ENCODE measurements around the gene FBXW8.

FBXW8 gene

GRCh38 chr12:116980083-116980482 lies 69.3 kb downstream of the FBXW8 start:
- FAIRE-seq (no peak), DNase-seq (ENCODE audit: insufficient read length, low spot score) (no peak)
- TF ChIP-seq POU2F2 (IDR thresholded peaks at IDR 0.05; ENCODE audit: low read depth, low read length) (no peak), POLR2AphosphoS5 (IDR thresholded peaks at IDR 0.05; ENCODE audit: low read depth, low read length) (no peak), SPI1 (IDR thresholded peaks at IDR 0.05; ENCODE audit: low read depth, low read length) (no peak), POLR2A (IDR thresholded peaks at IDR 0.05; ENCODE audit: low read depth, low read length) (no peak), TAF1 (IDR thresholded peaks at IDR 0.05; ENCODE audit: low read depth, low read length) (no peak), PAX5 (IDR thresholded peaks at IDR 0.05; ENCODE audit: insufficient read depth, low read length, severe bottlenecking) (no peak)

DNA sequence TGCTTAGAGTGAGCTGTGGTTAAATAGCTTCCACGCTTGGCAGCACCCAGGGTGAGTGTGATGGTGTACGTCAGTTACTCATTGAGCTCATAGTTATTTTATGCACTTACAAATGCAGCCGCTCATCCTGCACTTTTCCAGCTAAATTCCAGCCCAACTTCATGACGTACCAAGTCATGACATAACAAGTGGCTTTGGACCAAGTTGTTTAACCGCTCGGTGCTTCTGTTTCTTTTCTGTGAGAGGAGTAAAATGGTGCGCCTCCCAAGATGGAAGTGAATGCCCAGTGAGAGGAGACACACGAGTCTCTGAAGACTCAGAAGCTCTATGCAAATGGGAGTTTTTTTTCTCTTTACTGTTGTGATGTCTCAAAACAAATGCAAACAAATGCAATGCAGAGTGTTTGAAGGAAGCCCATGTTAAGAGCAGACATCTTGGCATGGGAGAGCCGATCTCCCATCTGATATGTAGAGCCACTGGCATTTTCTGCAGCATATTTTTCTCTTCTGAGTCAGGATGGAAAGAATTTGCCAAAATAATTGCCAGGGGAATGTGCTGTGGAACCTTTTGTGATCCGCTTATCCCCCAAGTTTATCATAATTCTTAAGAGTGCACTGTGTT lies 72.2 kb downstream of the FBXW8 start:
- TF ChIP-seq SPI1 (IDR thresholded peaks at IDR 0.05; ENCODE audit: low read depth, low read length) (no peak), TAF1 (IDR thresholded peaks at IDR 0.05; ENCODE audit: low read depth, low read length) (no peak), POU2F2 (IDR thresholded peaks at IDR 0.05; ENCODE audit: low read depth, low read length) (no peak), POLR2A (IDR thresholded peaks at IDR 0.05; ENCODE audit: low read depth, low read length) (no peak), POLR2AphosphoS5 (IDR thresholded peaks at IDR 0.05; ENCODE audit: low read depth, low read length) (no peak), PAX5 (IDR thresholded peaks at IDR 0.05; ENCODE audit: insufficient read depth, low read length, severe bottlenecking) (no peak)
- no peak for DNase-seq (ENCODE audit: insufficient read length, low spot score)
- FAIRE-seq, result no peak

DNA sequence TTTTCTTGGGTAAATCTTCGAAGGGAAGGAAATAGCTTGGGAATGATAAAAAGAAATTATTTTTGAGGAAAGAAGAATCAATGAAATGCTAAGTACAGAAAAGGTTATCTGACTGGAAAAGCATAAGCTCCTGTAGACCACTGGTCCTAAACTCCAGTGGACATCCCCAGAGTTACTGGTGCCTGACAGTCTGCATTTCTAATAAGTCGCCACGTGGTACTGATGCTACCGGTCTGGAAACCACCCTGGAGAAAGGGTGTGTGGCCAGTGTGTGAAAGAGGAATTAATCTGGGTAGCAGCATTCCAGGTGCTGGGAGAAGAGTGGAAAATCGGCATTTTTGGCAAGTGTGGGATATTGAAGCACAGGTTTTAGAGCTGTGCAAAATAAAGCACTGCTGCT lies 73.3 kb downstream of the FBXW8 start:
- TF ChIP-seq TAF1 (IDR thresholded peaks at IDR 0.05; ENCODE audit: low read depth, low read length), result no peak
- no peak for FAIRE-seq

DNA sequence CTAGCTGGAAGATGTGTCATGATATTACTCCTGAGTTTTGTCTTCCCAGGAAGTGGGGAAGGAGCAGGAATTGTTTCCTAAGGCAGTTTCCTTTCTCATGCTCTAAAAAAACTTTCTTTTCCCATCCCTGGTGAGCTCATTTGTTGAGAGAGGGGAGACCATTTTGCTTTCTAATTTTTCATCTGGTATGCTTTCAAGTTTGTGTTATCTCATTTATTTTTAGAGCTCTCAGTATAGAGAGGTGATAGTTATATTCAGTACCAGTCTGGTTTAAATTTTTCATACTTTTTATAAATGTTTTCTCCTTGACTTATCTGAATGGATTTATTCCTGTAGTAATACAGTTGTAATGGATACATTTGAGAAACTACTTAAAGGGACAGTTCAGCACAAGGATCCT lies 79.6 kb downstream of the FBXW8 start:
- TF ChIP-seq SPI1 (IDR thresholded peaks at IDR 0.05; ENCODE audit: low read depth, low read length) (no peak), TAF1 (IDR thresholded peaks at IDR 0.05; ENCODE audit: low read depth, low read length) (no peak), POLR2AphosphoS5 (IDR thresholded peaks at IDR 0.05; ENCODE audit: low read depth, low read length) (no peak), POLR2A (IDR thresholded peaks at IDR 0.05; ENCODE audit: low read depth, low read length) (no peak), PAX5 (IDR thresholded peaks at IDR 0.05; ENCODE audit: insufficient read depth, low read length, severe bottlenecking) (no peak), POU2F2 (IDR thresholded peaks at IDR 0.05; ENCODE audit: low read depth, low read length) (no peak)
- no peak for DNase-seq (ENCODE audit: insufficient read length, low spot score)
- no peak for FAIRE-seq

More for the DNA sequence above, 73.3 kb downstream of the FBXW8 start:
- DNase-seq (ENCODE audit: insufficient read length, low spot score), result no peak

GRCh38 chr12:116990971-116991966 lies 80.5 kb downstream of the FBXW8 start:
- TF ChIP-seq TAF1 (IDR thresholded peaks at IDR 0.05; ENCODE audit: low read depth, low read length) (no peak), POLR2A (IDR thresholded peaks at IDR 0.05; ENCODE audit: low read depth, low read length) (no peak), PAX5 (IDR thresholded peaks at IDR 0.05; ENCODE audit: insufficient read depth, low read length, severe bottlenecking) (no peak), POLR2AphosphoS5 (IDR thresholded peaks at IDR 0.05; ENCODE audit: low read depth, low read length) (no peak), SPI1 (IDR thresholded peaks at IDR 0.05; ENCODE audit: low read depth, low read length) (no peak), POU2F2 (IDR thresholded peaks at IDR 0.05; ENCODE audit: low read depth, low read length) (no peak)
- FAIRE-seq (no peak), DNase-seq (ENCODE audit: insufficient read length, low spot score) (no peak)

DNA sequence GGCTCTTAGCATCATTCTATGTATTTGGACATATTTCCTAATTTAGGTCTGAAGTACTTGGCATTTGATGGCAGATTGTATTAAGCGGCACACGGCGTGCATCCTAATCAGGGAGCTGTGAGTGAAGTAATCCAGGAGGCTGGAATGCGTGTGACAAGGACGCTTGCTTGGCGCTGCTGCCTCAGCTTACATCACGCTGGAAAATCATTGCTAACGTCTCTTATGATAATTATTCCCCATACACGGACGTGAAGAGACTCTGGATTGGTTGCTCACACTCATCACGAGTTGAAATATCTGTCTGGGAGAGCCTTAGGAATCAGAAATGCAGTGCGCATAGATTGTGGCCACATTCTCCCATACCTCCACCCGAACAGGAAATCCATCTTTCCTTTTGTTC lies 85.3 kb downstream of the FBXW8 start:
- TF ChIP-seq SPI1 (IDR thresholded peaks at IDR 0.05; ENCODE audit: low read depth, low read length) (no peak), POU2F2 (IDR thresholded peaks at IDR 0.05; ENCODE audit: low read depth, low read length) (no peak), POLR2AphosphoS5 (IDR thresholded peaks at IDR 0.05; ENCODE audit: low read depth, low read length) (no peak), POLR2A (IDR thresholded peaks at IDR 0.05; ENCODE audit: low read depth, low read length) (no peak), TAF1 (IDR thresholded peaks at IDR 0.05; ENCODE audit: low read depth, low read length) (no peak), PAX5 (IDR thresholded peaks at IDR 0.05; ENCODE audit: insufficient read depth, low read length, severe bottlenecking) (no peak)
- no peak for DNase-seq (ENCODE audit: insufficient read length, low spot score)
- FAIRE-seq, result no peak

DNA sequence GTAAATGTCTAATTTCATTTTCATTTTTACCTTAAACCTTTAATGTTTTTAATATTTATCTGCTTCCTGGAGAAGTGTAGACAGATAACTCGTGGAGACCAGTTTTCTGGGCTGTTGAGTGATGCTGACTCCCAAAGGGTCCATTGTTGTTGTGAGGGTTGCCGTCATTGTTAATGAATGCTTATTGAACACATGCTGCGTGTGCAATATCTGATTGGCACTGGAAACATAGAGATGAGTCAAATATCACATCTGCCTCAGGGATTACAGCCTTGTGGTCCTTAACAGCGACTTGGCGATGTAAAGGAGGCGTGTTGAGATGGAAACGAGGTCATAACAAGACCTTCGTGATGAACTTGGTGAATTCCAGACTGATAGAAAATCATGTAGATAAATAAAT lies 85.9 kb downstream of the FBXW8 start:
- FAIRE-seq, result no peak
- no peak for DNase-seq (ENCODE audit: insufficient read length, low spot score)

DNA sequence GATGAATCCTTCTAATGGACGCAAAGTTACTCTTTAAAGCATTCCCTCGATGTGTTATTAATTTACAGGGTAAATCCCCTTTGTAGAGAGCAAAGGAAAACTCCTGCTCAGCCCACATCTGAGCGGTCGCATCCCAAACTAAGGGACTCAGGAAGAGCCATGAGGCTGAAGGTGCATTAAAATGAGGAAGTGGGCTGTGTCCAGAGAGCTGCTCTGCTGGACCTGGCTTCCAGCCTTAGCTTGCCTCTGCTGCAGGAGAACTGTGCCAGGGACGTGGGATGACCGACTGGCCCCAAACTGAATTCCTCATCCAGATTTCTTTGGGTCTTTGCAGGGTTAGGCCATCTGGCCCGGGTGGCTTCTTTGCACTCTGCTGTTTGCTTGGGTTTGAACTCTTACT lies 88.3 kb downstream of the FBXW8 start:
- FAIRE-seq (no peak), DNase-seq (ENCODE audit: insufficient read length, low spot score) (no peak)
- TF ChIP-seq POU2F2 (IDR thresholded peaks at IDR 0.05; ENCODE audit: low read depth, low read length), result no peak
- TF ChIP-seq SPI1 (IDR thresholded peaks at IDR 0.05; ENCODE audit: low read depth, low read length), result peak; percentile 54

More for the DNA sequence above, 85.9 kb downstream of the FBXW8 start:
- TF ChIP-seq POLR2AphosphoS5 (IDR thresholded peaks at IDR 0.05; ENCODE audit: low read depth, low read length) (no peak), TAF1 (IDR thresholded peaks at IDR 0.05; ENCODE audit: low read depth, low read length) (no peak), SPI1 (IDR thresholded peaks at IDR 0.05; ENCODE audit: low read depth, low read length) (no peak), POU2F2 (IDR thresholded peaks at IDR 0.05; ENCODE audit: low read depth, low read length) (no peak)

- DNase-seq (ENCODE audit: insufficient read length, low spot score), result no peak
- TF ChIP-seq PAX5 (IDR thresholded peaks at IDR 0.05; ENCODE audit: insufficient read depth, low read length, severe bottlenecking) (no peak), SPI1 (IDR thresholded peaks at IDR 0.05; ENCODE audit: low read depth, low read length) (no peak), POLR2AphosphoS5 (IDR thresholded peaks at IDR 0.05; ENCODE audit: low read depth, low read length) (no peak), TAF1 (IDR thresholded peaks at IDR 0.05; ENCODE audit: low read depth, low read length) (no peak), POLR2A (IDR thresholded peaks at IDR 0.05; ENCODE audit: low read depth, low read length) (no peak), POU2F2 (IDR thresholded peaks at IDR 0.05; ENCODE audit: low read depth, low read length) (no peak)
- FAIRE-seq, result no peak
Observed at GRCh38 chr12:117000316-117000715, 89.6 kb downstream of the FBXW8 start.
